ENCODE data around the gene PMPCA. TPM values are rescaled to one million over a fixed set of nuclear protein-coding genes. Genes with fewer than 3 reads are reported as not detected.

PMPCA gene
- total RNA-seq, 2 experiments from 2014 or later: 53.3 to 76.1 TPM

DNA sequence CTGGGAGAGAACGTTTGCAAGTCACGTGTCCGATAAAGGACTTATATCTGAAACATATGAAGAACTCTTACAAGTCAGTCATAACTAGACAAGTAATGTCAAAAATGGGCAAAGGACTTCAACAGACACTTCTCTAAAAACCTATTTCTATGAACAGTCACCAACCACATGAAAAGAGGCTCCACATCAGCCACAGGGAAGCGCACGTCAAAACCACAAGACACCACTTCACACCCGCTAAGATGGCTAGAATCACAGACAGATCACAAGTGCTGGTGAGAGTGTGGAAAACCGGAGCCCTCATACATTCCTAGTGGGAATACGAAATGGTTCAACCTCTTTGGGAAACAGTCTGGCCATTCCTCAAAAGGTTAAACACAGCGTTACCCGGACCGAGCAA lies 25.4 kb upstream of the PMPCA start:
- Histone ChIP-seq H3K4me3 (ENCODE audit: low read depth, low read length, poor library complexity, severe bottlenecking) (no peak overlapping the region), H2AFZ (ENCODE audit: low read length) (no peak overlapping the region), H3K36me3 (ENCODE audit: insufficient read depth, low read length) (peaks cover 95% of the 10 kb centered on the region), H3K4me1 (ENCODE audit: insufficient read depth, low read length, poor library complexity, severe bottlenecking) (no peaks in the 10 kb centered on the region), H3K27ac (ENCODE audit: low read depth, low read length, poor library complexity, severe bottlenecking) (no peak overlapping the region), H3K9me2 (ENCODE audit: insufficient read depth, low read length) (no peaks in the 10 kb centered on the region), H4K20me1 (ENCODE audit: insufficient read depth, low read length) (no peaks in the 10 kb centered on the region; the same call in 1 of the 2 replicates), H3K79me2 (ENCODE audit: insufficient read depth, low read depth, low read length) (no peaks in the 10 kb centered on the region), H3K9me3 (ENCODE audit: low read length) (no peaks in the 10 kb centered on the region), H3K4me2 (ENCODE audit: low read length) (no peak overlapping the region)
- POLR2A ChIA-PET: no interaction called here
- no TSS peak for BruUV-seq (replicated peaks)
- no peak for TF ChIP-seq EZH2phosphoT487 (IDR thresholded peaks at IDR 0.05; ENCODE audit: borderline replicate concordance, low read depth, low read length)
- TF ChIP-seq, protein P1, sequence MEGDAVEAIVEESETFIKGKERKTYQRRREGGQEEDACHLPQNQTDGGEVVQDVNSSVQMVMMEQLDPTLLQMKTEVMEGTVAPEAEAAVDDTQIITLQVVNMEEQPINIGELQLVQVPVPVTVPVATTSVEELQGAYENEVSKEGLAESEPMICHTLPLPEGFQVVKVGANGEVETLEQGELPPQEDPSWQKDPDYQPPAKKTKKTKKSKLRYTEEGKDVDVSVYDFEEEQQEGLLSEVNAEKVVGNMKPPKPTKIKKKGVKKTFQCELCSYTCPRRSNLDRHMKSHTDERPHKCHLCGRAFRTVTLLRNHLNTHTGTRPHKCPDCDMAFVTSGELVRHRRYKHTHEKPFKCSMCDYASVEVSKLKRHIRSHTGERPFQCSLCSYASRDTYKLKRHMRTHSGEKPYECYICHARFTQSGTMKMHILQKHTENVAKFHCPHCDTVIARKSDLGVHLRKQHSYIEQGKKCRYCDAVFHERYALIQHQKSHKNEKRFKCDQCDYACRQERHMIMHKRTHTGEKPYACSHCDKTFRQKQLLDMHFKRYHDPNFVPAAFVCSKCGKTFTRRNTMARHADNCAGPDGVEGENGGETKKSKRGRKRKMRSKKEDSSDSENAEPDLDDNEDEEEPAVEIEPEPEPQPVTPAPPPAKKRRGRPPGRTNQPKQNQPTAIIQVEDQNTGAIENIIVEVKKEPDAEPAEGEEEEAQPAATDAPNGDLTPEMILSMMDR (conservative IDR thresholded peaks at IDR 0.05; ENCODE audit: low read length): no peak
- CTCF ChIA-PET (ENCODE audit: unreplicated experiment): no interaction called here
- no peak for DNase-seq (ENCODE audit: low spot score)
- intact Hi-C loops (cut with micrococcal nuclease; ENCODE audit: unreplicated experiment): no loop called here

DNA sequence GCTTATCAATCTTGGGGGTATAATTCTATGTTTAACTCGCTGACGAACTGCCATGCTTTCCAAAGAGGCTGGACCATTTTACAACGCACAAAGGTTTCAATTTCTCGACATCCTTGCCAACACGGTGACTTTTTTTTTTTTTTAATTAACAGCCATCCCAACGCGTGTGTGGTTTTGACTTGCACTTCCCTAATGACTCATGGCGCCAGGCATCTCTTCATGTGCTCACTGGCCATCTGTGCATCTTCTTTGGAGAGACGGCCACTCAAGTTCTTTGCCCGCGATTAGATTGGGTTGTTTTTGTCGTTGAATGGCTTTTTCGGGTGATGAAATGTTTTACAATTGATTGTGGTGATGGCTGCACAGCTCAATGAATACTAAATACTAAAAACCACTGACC lies 24.4 kb upstream of the PMPCA start:
- Histone ChIP-seq H3K36me3 (ENCODE audit: insufficient read depth, low read length) (peaks cover 92% of the 10 kb centered on the region), H3K9me3 (ENCODE audit: low read length) (no peaks in the 10 kb centered on the region), H2AFZ (ENCODE audit: low read length) (no peak overlapping the region), H3K9me2 (ENCODE audit: insufficient read depth, low read length) (no peaks in the 10 kb centered on the region), H3K4me3 (ENCODE audit: low read depth, low read length, poor library complexity, severe bottlenecking) (no peak overlapping the region), H3K79me2 (ENCODE audit: insufficient read depth, low read depth, low read length) (no peaks in the 10 kb centered on the region), H3K27ac (ENCODE audit: low read depth, low read length, poor library complexity, severe bottlenecking) (no peak overlapping the region), H4K20me1 (ENCODE audit: insufficient read depth, low read length) (no peaks in the 10 kb centered on the region), H3K4me2 (ENCODE audit: low read length) (no peak overlapping the region), H3K4me1 (ENCODE audit: insufficient read depth, low read length, poor library complexity, severe bottlenecking) (no peaks in the 10 kb centered on the region)
- ChIA-PET CTCF (ENCODE audit: unreplicated experiment) (no interaction called here), POLR2A (interaction anchor here (0.6 kb wide), 1 partner anchor 75 kb away, joined by 3 read pairs; no protein-coding TSS in a partner anchor)
- intact Hi-C loops (cut with micrococcal nuclease; ENCODE audit: unreplicated experiment): no loop called here
- TF ChIP-seq, protein P1 (conservative IDR thresholded peaks at IDR 0.05; ENCODE audit: low read length): no peak
- no peak for TF ChIP-seq EZH2phosphoT487 (IDR thresholded peaks at IDR 0.05; ENCODE audit: borderline replicate concordance, low read depth, low read length)
- BruUV-seq (replicated peaks): no TSS peak
- DNase-seq (ENCODE audit: low spot score): no peak

DNA sequence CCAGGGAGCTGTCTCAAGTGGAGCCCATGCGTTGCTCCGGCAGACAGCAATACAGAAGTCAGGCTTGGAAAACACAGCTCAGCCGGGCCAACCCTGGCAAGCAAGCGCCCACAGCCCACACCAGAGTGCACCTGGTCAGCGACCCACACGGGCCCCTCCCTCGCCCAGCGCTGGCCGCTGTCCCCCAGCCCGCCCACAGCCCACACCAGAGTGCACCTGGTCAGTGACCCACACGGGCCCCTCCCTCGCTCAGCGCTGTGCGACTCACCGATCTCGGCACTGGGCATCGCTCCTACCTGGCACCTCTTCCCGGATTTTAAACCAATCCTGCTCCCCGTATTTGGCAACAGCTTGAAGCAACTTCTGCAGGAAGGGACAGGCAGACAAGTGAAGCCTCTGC lies 23.2 kb upstream of the PMPCA start:
- no peak overlapping the region for H2AFZ ChIP-seq (ENCODE audit: low read length)
- H3K27ac ChIP-seq (ENCODE audit: low read depth, low read length, poor library complexity, severe bottlenecking): no peak overlapping the region
- no peaks in the 10 kb centered on the region for H3K9me3 ChIP-seq (ENCODE audit: low read length)
- intact Hi-C loops (cut with micrococcal nuclease; ENCODE audit: unreplicated experiment): no loop called here
- no peaks in the 10 kb centered on the region for H3K4me1 ChIP-seq (ENCODE audit: insufficient read depth, low read length, poor library complexity, severe bottlenecking)
- H3K36me3 ChIP-seq (ENCODE audit: insufficient read depth, low read length): peaks cover 92% of the 10 kb centered on the region
- no peaks in the 10 kb centered on the region for H3K79me2 ChIP-seq (ENCODE audit: insufficient read depth, low read depth, low read length)
- no peaks in the 10 kb centered on the region for H3K9me2 ChIP-seq (ENCODE audit: insufficient read depth, low read length)
- CTCF ChIA-PET (ENCODE audit: unreplicated experiment): no interaction called here
- no peak overlapping the region for H3K4me2 ChIP-seq (ENCODE audit: low read length)
- TF ChIP-seq, protein P1 (conservative IDR thresholded peaks at IDR 0.05; ENCODE audit: low read length): no peak
- no peak for TF ChIP-seq EZH2phosphoT487 (IDR thresholded peaks at IDR 0.05; ENCODE audit: borderline replicate concordance, low read depth, low read length)
- POLR2A ChIA-PET: no interaction called here
- no peak overlapping the region for H3K4me3 ChIP-seq (ENCODE audit: low read depth, low read length, poor library complexity, severe bottlenecking)
- H4K20me1 ChIP-seq (ENCODE audit: insufficient read depth, low read length): no peaks in the 10 kb centered on the region
- no TSS peak for BruUV-seq (replicated peaks)
- DNase-seq (ENCODE audit: low spot score): no peak
